Measurements from ENCODE around the gene NEDD4L.

The NEDD4L gene

DNA sequence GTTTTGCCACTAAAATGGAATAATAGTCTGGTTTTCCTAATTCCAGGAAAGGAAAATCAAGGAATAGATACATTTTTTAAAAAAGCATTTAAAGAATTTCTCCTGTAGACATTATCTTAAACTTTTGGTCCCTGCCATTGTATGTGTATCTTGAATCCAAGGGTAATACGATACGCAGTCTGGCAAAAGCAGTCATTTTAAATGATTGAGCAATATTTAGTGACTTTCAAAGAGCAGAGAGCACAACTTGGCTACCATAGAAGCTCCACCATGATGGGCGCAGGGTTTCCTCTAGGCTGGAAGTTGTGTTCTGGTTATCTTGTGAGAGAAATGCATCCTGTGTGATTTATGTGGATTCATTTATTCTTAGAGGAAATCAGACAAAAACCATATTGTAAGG, 92.9 kb downstream of the NEDD4L start:
- DNase-seq (ENCODE audit: low spot score in 2 of 2), result no peak
- H3K9me3 ChIP-seq, result no peaks in the 10 kb centered on the region
- H3K4me3 ChIP-seq, result no peak overlapping the region
- H3K4me1 ChIP-seq, result peaks cover 5% of the 10 kb centered on the region; the same call in 1 of the 2 replicates
- H3K27me3 ChIP-seq (ENCODE audit: low read depth), result no peaks in the 10 kb centered on the region
- H3K36me3 ChIP-seq (replicated peaks), result no peaks in the 10 kb centered on the region
- in situ Hi-C loops (cut with MboI; ENCODE audit: low sequenced_read_pairs), result no loop called here

GRCh38 chr18:58139459-58140386, 95.7 kb downstream of the NEDD4L start:
- Histone ChIP-seq H3K4me3 (no peak overlapping the region), H3K36me3 (replicated peaks) (no peaks in the 10 kb centered on the region), H3K9me3 (no peaks in the 10 kb centered on the region), H3K27me3 (ENCODE audit: low read depth) (no peaks in the 10 kb centered on the region), H3K4me1 (peaks cover 5% of the 10 kb centered on the region; the same call in 1 of the 2 replicates)
- in situ Hi-C loops (cut with MboI; ENCODE audit: low sequenced_read_pairs), result no loop called here
- no peak for DNase-seq (ENCODE audit: low spot score in 2 of 2)

DNA sequence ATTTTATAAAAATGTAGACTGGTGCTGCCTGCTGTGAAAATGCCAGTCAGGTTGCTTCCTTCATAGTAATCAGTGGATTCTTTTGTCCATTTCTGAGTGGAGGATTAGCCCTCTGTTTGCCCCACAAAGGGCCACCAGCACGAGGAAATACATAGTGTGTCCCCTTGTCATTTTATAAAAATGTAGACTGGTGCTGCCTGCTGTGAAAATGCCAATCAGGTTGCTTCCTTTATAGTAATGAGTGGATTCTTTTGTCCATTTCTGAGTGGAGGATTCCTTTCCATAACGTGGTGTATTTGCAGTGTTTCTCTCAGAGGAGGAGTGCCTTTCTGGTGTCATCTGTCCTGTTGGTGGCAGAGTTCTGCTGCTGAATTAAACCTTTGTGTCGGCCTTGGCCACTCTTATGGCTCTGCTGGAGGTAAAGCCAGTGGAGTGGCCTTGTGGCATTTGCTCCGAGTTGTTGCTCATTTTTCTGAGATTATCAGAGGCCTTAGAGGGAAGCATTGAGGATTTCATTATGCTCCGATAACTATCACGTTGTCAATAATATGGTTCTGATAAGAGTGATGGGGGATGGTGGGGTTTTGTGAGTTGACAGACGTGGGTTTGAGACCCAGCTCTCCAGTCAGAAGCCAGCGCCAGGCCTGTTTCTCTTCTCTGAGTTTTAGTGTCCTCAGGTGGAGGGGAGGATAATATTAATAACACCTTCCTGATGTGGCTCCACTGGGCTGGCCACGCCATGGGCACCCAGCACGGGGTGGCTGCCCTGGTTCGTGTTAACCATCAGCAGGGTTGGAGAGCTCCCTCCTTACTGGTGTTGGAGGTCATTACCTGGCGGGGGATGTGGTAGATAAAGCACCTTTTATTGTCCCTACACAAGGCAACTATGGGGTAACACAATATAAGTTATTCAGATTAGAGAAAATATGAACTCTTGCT, 96.6 kb downstream of the NEDD4L start:
- H3K4me3 ChIP-seq, result no peak overlapping the region
- in situ Hi-C loops (cut with MboI; ENCODE audit: low sequenced_read_pairs), result no loop called here
- no peaks in the 10 kb centered on the region for H3K36me3 ChIP-seq (replicated peaks)
- no peaks in the 10 kb centered on the region for H3K9me3 ChIP-seq
- no peak for DNase-seq (ENCODE audit: low spot score in 2 of 2)
- no peaks in the 10 kb centered on the region for H3K27me3 ChIP-seq (ENCODE audit: low read depth)
- H3K4me1 ChIP-seq, result peaks cover 3% of the 10 kb centered on the region; the same call in 1 of the 2 replicates

GRCh38 chr18:58143386-58143785, 99.4 kb downstream of the NEDD4L start:
- Histone ChIP-seq H3K36me3 (replicated peaks) (no peaks in the 10 kb centered on the region), H3K4me3 (no peak overlapping the region), H3K27me3 (ENCODE audit: low read depth) (no peaks in the 10 kb centered on the region), H3K4me1 (no peaks in the 10 kb centered on the region), H3K9me3 (no peaks in the 10 kb centered on the region)
- in situ Hi-C loops (cut with MboI; ENCODE audit: low sequenced_read_pairs), result no loop called here
- no peak for DNase-seq (ENCODE audit: low spot score in 2 of 2)

GRCh38 chr18:58144106-58144505, 100.1 kb downstream of the NEDD4L start:
- H3K27me3 ChIP-seq (ENCODE audit: low read depth), result no peaks in the 10 kb centered on the region
- no peak for DNase-seq (ENCODE audit: low spot score in 2 of 2)
- no peak overlapping the region for H3K4me3 ChIP-seq
- no peaks in the 10 kb centered on the region for H3K9me3 ChIP-seq
- H3K4me1 ChIP-seq, result no peaks in the 10 kb centered on the region
- no peaks in the 10 kb centered on the region for H3K36me3 ChIP-seq (replicated peaks)
- in situ Hi-C loops (cut with MboI; ENCODE audit: low sequenced_read_pairs), result no loop called here

GRCh38 chr18:58144671-58145285, 100.8 kb downstream of the NEDD4L start:
- H3K9me3 ChIP-seq, result no peaks in the 10 kb centered on the region
- DNase-seq (ENCODE audit: low spot score in 2 of 2), result no peak
- in situ Hi-C loops (cut with MboI; ENCODE audit: low sequenced_read_pairs), result no loop called here
- H3K4me3 ChIP-seq, result no peak overlapping the region
- H3K36me3 ChIP-seq (replicated peaks), result no peaks in the 10 kb centered on the region
- no peaks in the 10 kb centered on the region for H3K4me1 ChIP-seq
- H3K27me3 ChIP-seq (ENCODE audit: low read depth), result no peaks in the 10 kb centered on the region

- no peaks in the 10 kb centered on the region for H3K27me3 ChIP-seq (ENCODE audit: low read depth)
- in situ Hi-C loops (cut with MboI; ENCODE audit: low sequenced_read_pairs), result no loop called here
- H3K4me3 ChIP-seq, result no peak overlapping the region
- H3K36me3 ChIP-seq (replicated peaks), result no peaks in the 10 kb centered on the region
- H3K9me3 ChIP-seq, result no peaks in the 10 kb centered on the region
- no peak for DNase-seq (ENCODE audit: low spot score in 2 of 2)
- H3K4me1 ChIP-seq, result no peaks in the 10 kb centered on the region
Measured at GRCh38 chr18:58146099-58146498, 102.1 kb downstream of the NEDD4L start.

GRCh38 chr18:58148954-58149471, 105.0 kb downstream of the NEDD4L start:
- Histone ChIP-seq H3K27me3 (ENCODE audit: low read depth) (no peaks in the 10 kb centered on the region), H3K36me3 (replicated peaks) (no peaks in the 10 kb centered on the region), H3K4me3 (no peak overlapping the region), H3K4me1 (no peaks in the 10 kb centered on the region), H3K9me3 (no peaks in the 10 kb centered on the region)
- in situ Hi-C loops (cut with MboI; ENCODE audit: low sequenced_read_pairs), result no loop called here
- DNase-seq (ENCODE audit: low spot score in 2 of 2), result no peak

- in situ Hi-C loops (cut with MboI; ENCODE audit: low sequenced_read_pairs), result no loop called here
- no peak overlapping the region for H3K4me3 ChIP-seq
- DNase-seq (ENCODE audit: low spot score in 2 of 2), result no peak
- no peaks in the 10 kb centered on the region for H3K27me3 ChIP-seq (ENCODE audit: low read depth)
- no peaks in the 10 kb centered on the region for H3K36me3 ChIP-seq (replicated peaks)
- H3K4me1 ChIP-seq, result no peaks in the 10 kb centered on the region
- no peaks in the 10 kb centered on the region for H3K9me3 ChIP-seq
Measured at GRCh38 chr18:58150772-58151171, 106.7 kb downstream of the NEDD4L start.

GRCh38 chr18:58152216-58152615, 108.2 kb downstream of the NEDD4L start:
- no peak overlapping the region for H3K4me3 ChIP-seq
- in situ Hi-C loops (cut with MboI; ENCODE audit: low sequenced_read_pairs), result no loop called here
- no peaks in the 10 kb centered on the region for H3K9me3 ChIP-seq
- no peaks in the 10 kb centered on the region for H3K4me1 ChIP-seq
- no peak for DNase-seq (ENCODE audit: low spot score in 2 of 2)
- H3K36me3 ChIP-seq (replicated peaks), result no peaks in the 10 kb centered on the region
- no peaks in the 10 kb centered on the region for H3K27me3 ChIP-seq (ENCODE audit: low read depth)

GRCh38 chr18:58152891-58153290, 108.9 kb downstream of the NEDD4L start:
- Histone ChIP-seq H3K27me3 (ENCODE audit: low read depth) (no peaks in the 10 kb centered on the region), H3K9me3 (no peaks in the 10 kb centered on the region), H3K4me3 (no peak overlapping the region), H3K36me3 (replicated peaks) (no peaks in the 10 kb centered on the region), H3K4me1 (no peaks in the 10 kb centered on the region)
- in situ Hi-C loops (cut with MboI; ENCODE audit: low sequenced_read_pairs), result no loop called here
- DNase-seq (ENCODE audit: low spot score in 2 of 2), result no peak

DNA sequence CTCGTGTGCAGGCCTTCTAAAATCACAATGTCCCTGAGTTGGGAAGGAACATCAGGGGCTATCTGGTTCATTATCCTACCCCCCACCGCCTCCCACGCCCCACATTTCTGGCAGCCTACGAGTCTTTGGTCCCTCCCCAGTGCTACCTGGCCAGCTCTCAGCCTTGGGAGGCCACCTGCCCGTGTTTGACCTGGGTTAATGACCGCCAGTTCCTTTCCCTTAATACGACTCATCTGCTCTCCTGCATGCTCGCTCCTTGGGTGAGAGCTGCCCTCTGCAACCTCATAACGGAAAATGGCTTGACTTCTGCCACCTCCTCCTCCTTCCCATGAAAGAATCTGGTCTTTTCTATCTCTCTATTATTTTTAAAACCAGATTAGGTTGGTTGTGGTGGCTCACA, 112.5 kb downstream of the NEDD4L start:
- in situ Hi-C loops (cut with MboI; ENCODE audit: low sequenced_read_pairs), result no loop called here
- no peaks in the 10 kb centered on the region for H3K27me3 ChIP-seq (ENCODE audit: low read depth)
- no peak overlapping the region for H3K4me3 ChIP-seq
- no peak for DNase-seq (ENCODE audit: low spot score in 2 of 2)
- no peaks in the 10 kb centered on the region for H3K9me3 ChIP-seq
- no peaks in the 10 kb centered on the region for H3K36me3 ChIP-seq (replicated peaks)
- H3K4me1 ChIP-seq, result no peaks in the 10 kb centered on the region

DNA sequence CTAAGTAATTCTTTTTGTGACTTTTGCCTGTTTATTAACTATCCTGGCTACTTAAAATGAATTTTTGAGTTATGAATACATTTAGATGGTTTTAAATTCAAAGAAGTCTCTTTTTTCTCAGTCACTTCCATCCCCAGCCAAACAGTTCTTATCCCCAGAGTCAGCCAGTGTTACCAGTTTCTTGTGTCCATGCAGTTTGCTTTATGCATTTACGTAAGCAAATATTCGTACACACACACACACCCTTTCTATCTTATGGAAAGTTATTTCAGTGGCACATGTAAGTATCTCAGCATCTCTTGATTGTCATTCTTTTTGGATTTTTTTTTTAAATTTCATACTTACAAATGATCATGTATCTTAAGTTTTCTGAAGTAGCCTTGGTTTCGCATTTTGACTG, 113.2 kb downstream of the NEDD4L start:
- H3K9me3 ChIP-seq, result no peaks in the 10 kb centered on the region
- no peaks in the 10 kb centered on the region for H3K36me3 ChIP-seq (replicated peaks)
- in situ Hi-C loops (cut with MboI; ENCODE audit: low sequenced_read_pairs), result no loop called here
- H3K27me3 ChIP-seq (ENCODE audit: low read depth), result no peaks in the 10 kb centered on the region
- H3K4me3 ChIP-seq, result no peak overlapping the region
- H3K4me1 ChIP-seq, result no peaks in the 10 kb centered on the region
- no peak for DNase-seq (ENCODE audit: low spot score in 2 of 2)
